Fibroblast of pulmonary artery (primary cell): ENCODE measurements around the gene MIF4GD.

Experiments
- DNase-seq: peaks from one replicate; pipeline ENCODE4 v3.0.0-alpha.2; 2010; ENCODE audit warnings: low read depth
- H3K4me3 ChIP-seq: replicated peaks from 2 replicates; pipeline ENCODE4 v1.5.1; 2011; ENCODE audit warnings: low read depth, mild to moderate bottlenecking, control low read depth, low read length, moderate library complexity
- TF ChIP-seq, protein P1 (sequence below): IDR thresholded peaks from 2 replicates; pipeline ENCODE4 v1.5.1; 2011; ENCODE audit warnings: mild to moderate bottlenecking, control low read depth, low read length, inconsistent platforms; ENCODE audit errors: missing control alignments

MIF4GD gene

DNA sequence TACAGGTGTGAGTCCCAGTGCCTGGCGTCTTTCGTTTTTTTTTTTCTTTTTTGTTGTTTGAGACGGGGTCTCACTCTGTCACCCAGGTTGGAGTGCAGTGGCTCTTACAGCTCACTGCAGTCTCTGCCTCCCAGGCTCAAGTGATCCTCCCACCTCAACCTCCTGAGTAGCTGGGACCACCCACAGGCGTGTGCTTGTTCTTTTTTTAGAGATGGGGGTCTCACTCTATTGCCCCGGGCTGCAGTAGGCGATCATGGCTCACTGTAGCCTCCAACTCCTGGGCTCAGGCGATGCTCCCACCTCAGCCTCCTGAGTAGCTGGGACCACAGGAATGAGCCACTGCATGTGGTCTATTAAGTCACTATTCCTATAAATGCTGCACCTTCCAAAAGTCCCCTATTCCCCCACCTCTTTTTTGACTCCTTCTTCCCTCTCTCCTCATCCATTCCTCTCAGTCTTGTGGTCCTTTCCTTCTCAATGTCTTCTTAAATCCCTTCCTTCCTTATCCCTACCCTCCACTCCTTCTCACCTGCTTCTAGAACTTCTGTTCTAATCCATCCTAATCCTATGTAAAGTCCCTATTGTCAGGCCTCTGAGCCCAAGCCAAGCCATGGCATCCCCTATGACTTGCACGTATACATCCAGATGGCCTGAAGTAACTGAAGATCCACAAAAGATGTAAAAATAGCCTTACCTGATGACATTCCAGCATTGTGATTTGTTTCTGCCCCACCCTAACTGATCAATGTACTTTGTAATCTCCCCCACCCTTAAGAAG lies 18.8 kb downstream of the MIF4GD start:
- H3K4me3 ChIP-seq: no peak overlapping the region
- TF ChIP-seq, protein P1, sequence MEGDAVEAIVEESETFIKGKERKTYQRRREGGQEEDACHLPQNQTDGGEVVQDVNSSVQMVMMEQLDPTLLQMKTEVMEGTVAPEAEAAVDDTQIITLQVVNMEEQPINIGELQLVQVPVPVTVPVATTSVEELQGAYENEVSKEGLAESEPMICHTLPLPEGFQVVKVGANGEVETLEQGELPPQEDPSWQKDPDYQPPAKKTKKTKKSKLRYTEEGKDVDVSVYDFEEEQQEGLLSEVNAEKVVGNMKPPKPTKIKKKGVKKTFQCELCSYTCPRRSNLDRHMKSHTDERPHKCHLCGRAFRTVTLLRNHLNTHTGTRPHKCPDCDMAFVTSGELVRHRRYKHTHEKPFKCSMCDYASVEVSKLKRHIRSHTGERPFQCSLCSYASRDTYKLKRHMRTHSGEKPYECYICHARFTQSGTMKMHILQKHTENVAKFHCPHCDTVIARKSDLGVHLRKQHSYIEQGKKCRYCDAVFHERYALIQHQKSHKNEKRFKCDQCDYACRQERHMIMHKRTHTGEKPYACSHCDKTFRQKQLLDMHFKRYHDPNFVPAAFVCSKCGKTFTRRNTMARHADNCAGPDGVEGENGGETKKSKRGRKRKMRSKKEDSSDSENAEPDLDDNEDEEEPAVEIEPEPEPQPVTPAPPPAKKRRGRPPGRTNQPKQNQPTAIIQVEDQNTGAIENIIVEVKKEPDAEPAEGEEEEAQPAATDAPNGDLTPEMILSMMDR: no peak
- no peak for DNase-seq

DNA sequence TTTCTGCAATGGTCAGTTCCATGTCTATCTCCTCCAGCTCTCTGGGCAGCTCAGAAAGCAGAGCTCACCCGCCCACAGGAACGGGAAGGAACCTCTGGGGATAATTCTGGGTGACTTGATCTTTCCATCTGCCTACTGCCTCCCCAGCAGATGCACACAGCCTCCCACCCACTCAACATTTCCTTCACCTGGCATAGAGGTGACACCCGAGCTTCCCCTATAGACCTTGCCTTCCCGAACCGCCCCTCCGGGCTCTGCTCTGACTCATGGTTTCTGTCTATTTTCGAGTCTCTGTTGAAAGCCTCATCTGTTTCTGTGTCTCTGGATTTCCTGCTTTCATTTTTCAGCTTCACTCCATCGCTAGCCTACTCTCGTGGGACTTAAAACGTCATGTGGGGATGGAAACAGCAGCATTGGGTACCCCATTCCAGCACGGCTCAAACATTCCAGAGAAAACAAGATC lies 21.0 kb downstream of the MIF4GD start:
- no peak overlapping the region for H3K4me3 ChIP-seq
- peak; percentile 55 for DNase-seq
- TF ChIP-seq, protein P1: no peak

DNA sequence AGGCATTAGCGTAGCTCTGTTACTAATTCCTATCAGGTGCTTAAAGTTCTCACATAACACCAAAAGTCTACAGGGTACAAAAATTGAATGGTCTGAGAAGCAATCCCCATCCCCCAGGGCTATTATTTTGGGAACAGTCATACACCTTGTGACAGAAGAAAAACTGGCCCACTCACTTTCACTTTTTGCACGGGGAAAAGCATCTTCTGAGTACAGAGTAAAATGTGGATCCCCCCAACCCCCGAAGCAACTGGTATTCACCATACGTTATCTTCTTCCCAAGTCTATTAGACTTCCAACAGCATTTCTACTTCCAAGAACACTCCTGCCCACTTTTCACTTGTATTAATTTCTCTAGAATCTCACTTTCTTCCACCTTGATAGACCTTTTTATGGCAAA lies 21.5 kb downstream of the MIF4GD start:
- H3K4me3 ChIP-seq: no peak overlapping the region

DNA sequence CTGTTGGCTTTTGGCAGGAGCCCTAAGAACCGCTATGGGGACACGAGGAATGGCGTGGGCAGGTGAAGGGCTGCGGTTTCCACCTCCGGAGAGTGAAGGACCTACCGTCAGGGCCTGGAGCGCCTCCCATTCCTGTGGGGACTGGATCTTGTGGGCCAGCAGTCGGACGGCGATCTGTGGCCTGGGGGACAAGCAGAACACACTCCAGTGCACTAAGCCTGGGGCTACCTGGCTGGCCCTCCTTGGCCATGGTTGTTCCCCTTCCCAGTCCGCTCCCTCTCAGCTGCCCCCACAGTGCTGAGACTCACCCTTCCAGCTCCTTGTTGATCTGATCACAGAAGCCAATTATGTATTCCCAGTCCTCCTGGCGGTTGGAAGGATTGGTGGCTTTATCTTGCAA lies 24.6 kb downstream of the MIF4GD start:
- TF ChIP-seq, protein P1: no peak

More for the DNA sequence above, 21.5 kb downstream of the MIF4GD start:
- DNase-seq: no peak
- TF ChIP-seq, protein P1: no peak

DNA sequence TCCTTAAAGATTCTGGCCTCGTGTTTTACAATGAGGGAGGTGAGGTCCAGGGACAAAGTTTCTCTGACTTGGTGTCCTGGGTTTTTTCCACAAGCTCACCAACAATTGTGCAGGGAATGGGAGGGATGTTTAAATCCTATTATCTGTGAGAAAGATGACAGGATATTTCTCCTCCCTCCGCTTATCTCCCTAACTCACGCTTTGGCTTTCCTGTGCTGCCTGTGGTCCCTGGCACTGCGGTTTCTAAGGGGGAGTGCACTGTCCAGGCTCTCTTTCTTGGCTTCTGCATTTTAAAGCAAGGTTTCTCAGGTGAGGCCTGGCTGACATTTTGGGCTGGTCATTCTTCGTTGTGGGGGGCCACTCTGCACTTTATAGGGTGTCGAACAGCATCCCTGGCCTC lies 26.0 kb downstream of the MIF4GD start:
- no peak overlapping the region for H3K4me3 ChIP-seq
- TF ChIP-seq, protein P1: no peak
- DNase-seq: no peak

More for the DNA sequence above, 24.6 kb downstream of the MIF4GD start:
- H3K4me3 ChIP-seq: no peak overlapping the region
- no peak for DNase-seq

DNA sequence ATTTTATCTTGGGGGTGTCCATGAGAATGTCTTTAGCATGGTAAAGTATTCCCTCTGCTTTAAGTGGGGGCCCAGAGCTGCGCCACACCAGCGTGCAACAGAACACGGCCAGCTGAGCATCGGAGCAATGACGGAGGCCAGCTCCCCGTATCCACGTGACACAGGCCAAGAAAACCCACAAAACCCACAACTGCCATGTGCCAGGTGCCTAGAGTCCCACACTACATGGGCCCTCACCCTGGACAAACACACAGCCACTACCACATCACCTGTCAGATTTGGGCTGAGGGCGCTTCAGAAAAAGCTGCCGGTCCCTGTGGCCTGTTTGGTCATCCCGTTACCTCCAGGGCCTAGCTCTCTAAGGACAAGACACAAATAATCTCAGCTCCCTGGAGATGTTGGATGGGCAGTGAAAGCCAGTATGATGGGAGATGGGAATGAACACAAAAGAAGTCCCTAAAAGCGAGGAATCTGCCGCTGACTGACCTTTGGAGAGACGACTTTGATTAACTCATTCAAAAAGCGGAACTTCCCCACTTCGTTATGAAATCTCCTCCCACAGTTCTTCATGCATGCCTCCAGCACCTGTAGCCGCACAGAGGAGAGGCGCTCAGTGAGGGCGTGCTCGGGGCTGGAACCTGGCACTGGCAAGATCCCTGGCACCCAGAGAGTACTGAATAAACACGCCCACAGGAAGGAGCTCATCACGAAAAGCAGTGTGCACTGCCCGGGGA lies 26.7 kb downstream of the MIF4GD start:
- no peak for DNase-seq
- no peak overlapping the region for H3K4me3 ChIP-seq
- TF ChIP-seq, protein P1: no peak
